ENCODE results near the gene SMIM36.
A peak's percentile ranks its signal among the peaks of the same experiment; 100 is the strongest.
"Not testable (repeated sequence)": the region's sequence is repeated elsewhere in the genome, so short reads cannot be mapped to it uniquely, and the experiment has no call there.

Gene SMIM36

DNA sequence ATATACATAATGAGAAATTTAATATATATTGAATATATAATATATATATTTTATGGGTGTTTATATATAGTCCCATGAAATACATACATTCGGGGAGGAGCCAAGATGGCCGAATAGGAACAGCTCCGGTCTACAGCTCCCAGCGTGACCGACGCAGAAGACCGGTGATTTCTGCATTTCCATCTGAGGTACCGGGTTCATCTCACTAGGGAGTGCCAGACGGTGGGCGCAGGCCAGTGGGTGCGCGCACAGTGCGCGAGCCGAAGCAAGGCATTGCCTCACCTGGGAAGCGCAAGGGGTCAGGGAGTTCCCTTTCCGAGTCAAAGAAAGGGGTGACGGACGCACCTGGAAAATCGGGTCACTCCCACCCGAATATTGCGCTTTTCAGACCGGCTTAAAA is 9.6 kb downstream of the SMIM36 start:
- not testable (repeated sequence) for DNase-seq (ENCODE audit: low spot score)

- no peak for DNase-seq (ENCODE audit: low spot score)
Measured at GRCh38 chr17:55500103-55500502, 11.1 kb downstream of the SMIM36 start.

GRCh38 chr17:55496094-55496881 is 15.0 kb downstream of the SMIM36 start:
- peak; percentile 51 for DNase-seq (ENCODE audit: low spot score)

- DNase-seq (ENCODE audit: low spot score), result no peak
Measured at GRCh38 chr17:55495239-55495638, 16.0 kb downstream of the SMIM36 start.

DNA sequence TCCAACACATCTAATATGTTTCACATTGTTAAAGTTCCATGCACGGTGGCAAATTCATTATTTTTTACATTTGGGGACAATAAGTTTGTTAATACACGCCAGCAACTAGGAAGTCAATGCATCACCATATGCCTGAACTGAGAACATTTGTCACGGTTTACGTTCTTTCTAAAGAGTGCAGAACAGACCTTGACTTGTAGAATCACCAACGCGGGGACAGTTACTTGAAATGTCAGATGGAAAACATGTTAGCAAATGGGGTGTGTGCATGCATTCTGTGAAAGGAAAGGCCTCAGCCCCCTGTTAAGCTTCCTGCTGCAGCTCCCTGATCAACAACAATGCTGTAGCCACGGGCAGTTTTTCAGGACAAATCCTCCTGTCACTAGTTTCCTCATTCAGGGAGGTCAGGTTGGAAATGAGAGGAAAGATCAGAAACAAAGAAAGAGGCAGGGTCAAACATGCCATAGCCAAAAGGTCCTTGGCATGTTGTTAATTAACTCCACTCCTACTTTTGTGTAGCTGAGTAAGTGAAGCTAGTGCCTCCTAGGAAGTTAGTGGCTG is 18.4 kb downstream of the SMIM36 start:
- no peak for DNase-seq (ENCODE audit: low spot score)

GRCh38 chr17:55490376-55490775 is 20.9 kb downstream of the SMIM36 start:
- DNase-seq (ENCODE audit: low spot score), result no peak

DNA sequence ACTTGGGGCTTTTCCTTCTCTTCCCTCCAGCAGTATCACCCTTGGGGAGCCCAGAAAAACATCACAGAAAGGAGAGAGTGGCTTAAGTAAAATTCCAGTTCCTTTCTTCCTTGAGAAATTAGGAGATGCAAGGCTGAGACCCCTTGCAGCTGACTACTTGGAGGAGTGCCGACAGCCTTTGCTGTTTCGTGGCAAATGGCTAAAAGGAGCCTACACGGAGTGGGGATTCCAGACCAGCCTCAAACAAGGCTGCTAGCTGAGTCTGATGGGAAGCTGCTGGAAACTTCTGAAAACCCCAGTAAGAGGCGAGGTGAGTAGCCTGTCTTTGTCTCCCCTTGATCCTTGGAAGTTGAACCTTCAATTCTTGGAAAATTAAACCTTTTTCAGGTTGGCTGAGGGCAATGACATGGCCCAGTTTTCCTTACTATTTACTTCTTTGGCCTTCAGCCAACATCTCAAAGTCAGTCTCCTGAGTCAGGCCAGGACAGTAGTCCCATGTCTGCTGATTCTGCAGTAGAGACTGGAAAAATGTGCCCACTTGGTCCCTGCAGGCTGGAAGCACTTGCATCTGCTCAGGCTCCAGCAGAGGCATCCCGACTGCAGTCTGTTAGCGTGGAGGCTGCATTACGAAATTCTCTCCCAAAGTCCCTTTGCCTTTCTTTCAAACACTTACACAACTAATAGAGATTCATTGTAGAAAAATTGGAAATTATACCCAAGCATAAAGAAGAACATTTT is 23.4 kb downstream of the SMIM36 start:
- no peak for DNase-seq (ENCODE audit: low spot score)

GRCh38 chr17:55484575-55484974 is 26.7 kb downstream of the SMIM36 start:
- DNase-seq (ENCODE audit: low spot score), result no peak

GRCh38 chr17:55482591-55483389 is 28.5 kb downstream of the SMIM36 start:
- DNase-seq (ENCODE audit: low spot score), result no peak

- DNase-seq (ENCODE audit: low spot score), result peak; percentile 88
Measured at GRCh38 chr17:55480631-55481315, 30.5 kb downstream of the SMIM36 start.

DNA sequence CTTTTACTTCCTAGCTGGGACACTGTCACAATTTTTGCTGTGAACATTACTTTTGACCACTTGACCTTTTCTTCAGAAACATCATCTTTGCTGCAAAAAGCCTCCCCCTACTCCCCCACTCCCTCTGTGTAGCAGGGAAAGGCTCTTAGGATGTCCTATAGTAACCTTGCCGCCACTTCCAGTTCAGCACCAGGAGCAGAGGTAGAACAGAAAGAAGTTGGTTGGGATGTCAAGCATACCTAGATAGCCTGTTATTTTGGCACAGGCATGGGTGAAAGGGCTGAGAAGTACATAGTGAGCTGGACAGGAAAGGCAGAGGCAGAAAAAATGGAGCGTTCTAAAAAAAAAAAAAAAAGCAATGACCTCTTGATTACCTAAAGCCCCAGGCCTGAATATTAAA is 31.3 kb downstream of the SMIM36 start:
- DNase-seq (ENCODE audit: low spot score), result peak; percentile 12

DNA sequence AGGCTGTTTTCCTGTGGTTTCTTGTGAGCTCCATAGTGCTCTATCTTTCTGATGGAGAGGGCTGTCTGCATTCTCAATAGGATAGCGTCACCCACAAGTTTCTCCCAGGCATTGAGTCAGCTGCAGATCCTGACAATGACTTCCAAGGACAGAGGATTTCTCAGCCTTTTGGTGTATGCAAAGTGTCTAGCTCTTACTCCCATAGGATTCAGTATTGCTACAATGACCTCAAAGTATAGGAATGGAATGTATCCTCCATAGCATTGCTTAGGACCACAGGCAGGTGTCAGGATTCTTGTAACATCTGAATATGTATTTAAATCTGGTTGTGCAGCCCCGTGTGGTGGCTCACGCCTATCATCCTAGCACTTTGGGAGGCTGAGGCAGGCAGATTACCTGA is 32.3 kb downstream of the SMIM36 start:
- DNase-seq (ENCODE audit: low spot score), result no peak

GRCh38 chr17:55466671-55467070 is 44.6 kb downstream of the SMIM36 start:
- no peak for DNase-seq (ENCODE audit: low spot score)

GRCh38 chr17:55465771-55466170 is 45.5 kb downstream of the SMIM36 start:
- DNase-seq (ENCODE audit: low spot score), result not testable (repeated sequence)

- DNase-seq (ENCODE audit: low spot score), result no peak
Measured at GRCh38 chr17:55463600-55463999, 47.7 kb downstream of the SMIM36 start.

DNA sequence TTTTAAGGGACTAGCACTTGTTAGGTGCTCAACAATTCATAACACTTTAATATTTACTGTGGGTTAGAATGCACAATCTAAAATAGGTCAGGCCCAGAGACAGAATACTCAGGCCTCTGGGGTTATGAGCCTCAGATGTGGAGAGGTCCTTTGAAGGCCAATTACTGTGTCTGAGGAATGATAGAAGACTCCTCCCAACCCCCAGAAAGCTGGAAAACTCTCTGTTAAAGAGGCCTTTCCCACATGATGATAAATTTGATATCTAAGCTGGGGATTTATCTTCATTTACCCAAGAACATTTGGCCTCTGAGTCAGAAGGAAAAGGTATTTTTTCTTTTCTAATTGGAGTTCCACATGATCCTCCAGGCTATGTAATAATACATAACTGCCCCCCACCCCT is 48.5 kb downstream of the SMIM36 start:
- DNase-seq (ENCODE audit: low spot score), result no peak

DNA sequence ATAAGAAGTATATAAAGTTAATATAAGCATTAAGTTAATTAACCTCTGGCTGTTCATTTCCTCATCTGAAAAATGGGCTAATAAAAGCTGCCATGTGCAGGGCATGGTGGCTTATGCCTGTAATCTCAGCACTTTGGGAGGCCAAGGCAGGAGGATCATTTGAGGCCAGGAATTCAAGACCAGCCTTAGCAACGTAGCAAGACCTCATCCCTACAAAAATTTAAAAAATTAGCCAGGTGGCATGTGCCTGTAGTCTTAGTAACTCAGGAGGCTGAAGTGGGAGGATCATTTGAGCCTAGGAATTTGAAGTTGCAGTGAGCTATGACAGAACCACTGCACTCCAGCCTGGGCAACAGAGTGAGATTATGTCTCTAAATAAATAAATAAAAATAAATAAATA is 49.0 kb downstream of the SMIM36 start:
- no peak for DNase-seq (ENCODE audit: low spot score)

GRCh38 chr17:55458978-55459377 is 52.3 kb downstream of the SMIM36 start:
- no peak for DNase-seq (ENCODE audit: low spot score)

- DNase-seq (ENCODE audit: low spot score), result no peak
Measured at GRCh38 chr17:55458287-55458900, 52.9 kb downstream of the SMIM36 start.

- DNase-seq (ENCODE audit: low spot score), result no peak
Measured at GRCh38 chr17:55456307-55457240, 54.7 kb downstream of the SMIM36 start.
